Right lobe of liver (tissue), 4 donors: ENCODE results near the gene AMBRA1.

ENCODE experiments used
- POLR2A ChIP-seq: fragments of 450-650 bp; IDR thresholded peaks from one replicate; pipeline ENCODE4 v1.6.1; 2017; ENCODE audit warnings: antibody characterized with exemption, mild to moderate bottlenecking
- TF ChIP-seq, protein P1 (sequence below), 4 donors: fragments of 200-600 bp in 3 of 4; fragments of 450-650 bp in 1 of 4; IDR thresholded peaks; one replicate each; pipeline versions ENCODE4 v1.5.1 to v1.8.0; 2016 to 2022; ENCODE audit warnings: antibody characterized with exemption in 4 of 4, mild to moderate bottlenecking in 2 of 4
- donor health status: DM: no; HTN: no; CAD: no.
- donor health status: DM: no; HTN: no; CAD: no.
- donor health status: DM: no; HTN: yes; CAD: no.

DNA sequence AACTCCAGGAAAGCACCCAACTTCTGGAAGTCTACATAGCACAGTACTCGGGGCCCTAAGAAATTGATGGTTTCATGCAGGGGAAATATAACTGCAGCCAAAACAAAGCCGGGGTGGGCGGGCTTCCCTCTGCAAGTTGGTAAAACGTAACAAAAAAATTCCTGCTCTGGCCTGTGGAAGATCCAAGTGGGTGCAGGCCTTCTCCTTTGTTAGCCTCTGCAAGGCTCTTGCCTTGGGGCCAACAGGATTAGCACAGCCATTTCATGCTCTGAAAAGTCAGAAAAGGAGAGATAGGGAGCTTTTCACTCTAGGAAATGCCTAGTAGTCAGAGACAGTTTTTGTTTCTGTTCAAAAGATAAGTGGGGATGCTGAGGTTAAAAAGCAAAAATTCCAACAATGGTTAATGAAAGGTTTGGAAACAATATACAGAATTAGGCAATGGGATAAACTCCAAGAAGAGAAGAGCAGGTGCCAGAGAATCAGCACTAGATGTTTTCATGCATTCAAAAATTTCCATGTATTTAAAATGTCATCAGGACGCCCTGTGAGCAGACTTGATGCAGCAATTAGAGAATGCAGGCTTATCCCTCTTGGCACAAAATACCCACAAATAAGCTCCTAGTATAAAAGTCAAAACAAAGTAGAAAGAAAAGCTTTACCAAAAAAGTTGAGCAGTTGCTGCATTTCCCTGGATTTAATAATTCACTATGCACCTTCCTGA lies 130.0 kb downstream of the AMBRA1 start:
- TF ChIP-seq POLR2A, result no peak
- TF ChIP-seq, protein P1, sequence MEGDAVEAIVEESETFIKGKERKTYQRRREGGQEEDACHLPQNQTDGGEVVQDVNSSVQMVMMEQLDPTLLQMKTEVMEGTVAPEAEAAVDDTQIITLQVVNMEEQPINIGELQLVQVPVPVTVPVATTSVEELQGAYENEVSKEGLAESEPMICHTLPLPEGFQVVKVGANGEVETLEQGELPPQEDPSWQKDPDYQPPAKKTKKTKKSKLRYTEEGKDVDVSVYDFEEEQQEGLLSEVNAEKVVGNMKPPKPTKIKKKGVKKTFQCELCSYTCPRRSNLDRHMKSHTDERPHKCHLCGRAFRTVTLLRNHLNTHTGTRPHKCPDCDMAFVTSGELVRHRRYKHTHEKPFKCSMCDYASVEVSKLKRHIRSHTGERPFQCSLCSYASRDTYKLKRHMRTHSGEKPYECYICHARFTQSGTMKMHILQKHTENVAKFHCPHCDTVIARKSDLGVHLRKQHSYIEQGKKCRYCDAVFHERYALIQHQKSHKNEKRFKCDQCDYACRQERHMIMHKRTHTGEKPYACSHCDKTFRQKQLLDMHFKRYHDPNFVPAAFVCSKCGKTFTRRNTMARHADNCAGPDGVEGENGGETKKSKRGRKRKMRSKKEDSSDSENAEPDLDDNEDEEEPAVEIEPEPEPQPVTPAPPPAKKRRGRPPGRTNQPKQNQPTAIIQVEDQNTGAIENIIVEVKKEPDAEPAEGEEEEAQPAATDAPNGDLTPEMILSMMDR (IDR thresholded peaks at IDR 0.05), result no peak
